Astrocyte (in vitro differentiated cells and primary cell): ENCODE measurements around the gene FAM227B.
"Not testable (repeated sequence)": the region's sequence is repeated elsewhere in the genome, so short reads cannot be mapped to it uniquely, and the experiment has no call there.

Experiments used
- EZH2 ChIP-seq: IDR thresholded peaks from 2 replicates; pipeline ENCODE4 v1.6.1; 2012; ENCODE audit warnings: mild to moderate bottlenecking, low read length, inconsistent platforms; ENCODE audit not compliant: insufficient read depth
- TF ChIP-seq, protein P1 (sequence below): IDR thresholded peaks from 2 replicates; pipeline ENCODE4 v1.5.1; 2011; ENCODE audit warnings: low read depth, mild to moderate bottlenecking, inconsistent platforms, low read length, moderate library complexity; ENCODE audit not compliant: insufficient read depth

DNA sequence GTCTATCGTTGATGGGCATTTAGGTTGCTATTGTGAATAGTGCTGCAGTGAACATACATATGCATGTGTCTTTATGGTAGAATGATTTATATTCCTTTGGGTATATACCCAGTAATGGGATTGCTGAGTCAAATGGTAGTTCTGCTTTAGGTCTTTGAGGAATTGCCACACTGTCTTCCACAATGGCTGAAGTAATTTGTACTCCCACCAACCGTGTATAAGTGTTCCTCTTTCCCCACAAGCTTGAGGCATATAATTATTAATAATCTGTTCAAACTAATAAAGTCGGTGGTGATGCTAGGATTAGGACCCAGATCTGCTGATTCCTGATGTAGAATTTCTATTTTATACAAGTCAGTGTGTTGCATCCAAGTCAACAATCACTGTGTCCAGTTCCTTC is 45.9 kb upstream of the FAM227B start:
- TF ChIP-seq EZH2, result not testable (repeated sequence)
- TF ChIP-seq, protein P1, sequence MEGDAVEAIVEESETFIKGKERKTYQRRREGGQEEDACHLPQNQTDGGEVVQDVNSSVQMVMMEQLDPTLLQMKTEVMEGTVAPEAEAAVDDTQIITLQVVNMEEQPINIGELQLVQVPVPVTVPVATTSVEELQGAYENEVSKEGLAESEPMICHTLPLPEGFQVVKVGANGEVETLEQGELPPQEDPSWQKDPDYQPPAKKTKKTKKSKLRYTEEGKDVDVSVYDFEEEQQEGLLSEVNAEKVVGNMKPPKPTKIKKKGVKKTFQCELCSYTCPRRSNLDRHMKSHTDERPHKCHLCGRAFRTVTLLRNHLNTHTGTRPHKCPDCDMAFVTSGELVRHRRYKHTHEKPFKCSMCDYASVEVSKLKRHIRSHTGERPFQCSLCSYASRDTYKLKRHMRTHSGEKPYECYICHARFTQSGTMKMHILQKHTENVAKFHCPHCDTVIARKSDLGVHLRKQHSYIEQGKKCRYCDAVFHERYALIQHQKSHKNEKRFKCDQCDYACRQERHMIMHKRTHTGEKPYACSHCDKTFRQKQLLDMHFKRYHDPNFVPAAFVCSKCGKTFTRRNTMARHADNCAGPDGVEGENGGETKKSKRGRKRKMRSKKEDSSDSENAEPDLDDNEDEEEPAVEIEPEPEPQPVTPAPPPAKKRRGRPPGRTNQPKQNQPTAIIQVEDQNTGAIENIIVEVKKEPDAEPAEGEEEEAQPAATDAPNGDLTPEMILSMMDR, result not testable (repeated sequence)
